Keratinocyte (primary cell): ENCODE results near the gene TRPM1. TPM values are rescaled to one million over a fixed set of nuclear protein-coding genes. Genes with fewer than 3 reads are reported as not detected.

ENCODE experiments used
- DNase-seq: peaks from one replicate; pipeline ENCODE4 v3.0.0-alpha.2; 2011; ENCODE audit warnings: low read depth, missing footprints, low spot score
- FAIRE-seq: peaks from 2 replicates; lab custom pipeline; 2011; peaks lifted over from hg19 to GRCh38; lab: Jason Lieb, UNC
- H2AFZ ChIP-seq: 2 replicates; pipeline ENCODE4 v1.6.0; 2012; ENCODE audit warnings: low read length, control low read depth, inconsistent platforms; ENCODE audit not compliant: control insufficient read depth
- H3K27ac ChIP-seq: 2 replicates; pipeline ENCODE4 v1.5.1; 2011; ENCODE audit warnings: low read length; ENCODE audit not compliant: control insufficient read depth, insufficient read depth
- H3K27me3 ChIP-seq: 3 replicates; pipeline ENCODE4 v1.6.0; 2011; ENCODE audit warnings: low read length; ENCODE audit not compliant: control insufficient read depth, insufficient read depth; ENCODE audit errors: extremely low read depth
- H3K36me3 ChIP-seq, 2 experiments: 2 replicates in 1 of 2; 3 replicates in 1 of 2; pipeline ENCODE4 v1.5.1; 2011; ENCODE audit warnings: low read length in 2 of 2, mild to moderate bottlenecking in 1 of 2; ENCODE audit not compliant: control insufficient read depth in 2 of 2, insufficient read depth in 2 of 2; ENCODE audit errors: extremely low read depth in 1 of 2
- H3K4me1 ChIP-seq: 3 replicates; pipeline ENCODE4 v1.5.1; 2011; ENCODE audit warnings: low read length; ENCODE audit not compliant: control insufficient read depth, insufficient read depth; ENCODE audit errors: extremely low read depth
- H3K4me2 ChIP-seq: 3 replicates; pipeline ENCODE4 v1.6.0; 2011; ENCODE audit warnings: low read depth, low read length; ENCODE audit not compliant: control insufficient read depth, insufficient read depth; ENCODE audit errors: extremely low read depth
- H3K4me3 ChIP-seq, 3 experiments: fragments of 200-600 bp in 1 of 3; sonication (generic) in 1 of 3; 2 replicates in 2 of 3; 3 replicates in 1 of 3; pipeline ENCODE4 v1.5.1; 2011 to 2016; ENCODE audit warnings: low read length in 3 of 3, mild to moderate bottlenecking in 3 of 3, control low read depth in 2 of 3, inconsistent platforms in 1 of 3, low read depth in 1 of 3, mixed read lengths in 1 of 3, mixed run types in 1 of 3, moderate library complexity in 1 of 3; ENCODE audit not compliant: control insufficient read depth in 2 of 3, insufficient read depth in 2 of 3; ENCODE audit errors: extremely low read depth in 1 of 3
- H3K79me2 ChIP-seq: 2 replicates; pipeline ENCODE4 v1.6.0; 2012; ENCODE audit warnings: low read length; ENCODE audit not compliant: control insufficient read depth, insufficient read depth
- H3K9ac ChIP-seq: 3 replicates; pipeline ENCODE4 v1.6.0; 2011; ENCODE audit warnings: low read length; ENCODE audit not compliant: control insufficient read depth, insufficient read depth; ENCODE audit errors: extremely low read depth
- H3K9me1 ChIP-seq: 3 replicates; pipeline ENCODE4 v1.6.0; 2011; ENCODE audit warnings: low read length; ENCODE audit not compliant: control insufficient read depth, insufficient read depth; ENCODE audit errors: extremely low read depth
- H3K9me3 ChIP-seq: 2 replicates; pipeline ENCODE4 v1.5.1; 2012; ENCODE audit warnings: low read depth, low read length; ENCODE audit not compliant: control insufficient read depth
- H4K20me1 ChIP-seq: 3 replicates; pipeline ENCODE4 v1.6.0; 2011; ENCODE audit warnings: low read length; ENCODE audit not compliant: control insufficient read depth, insufficient read depth; ENCODE audit errors: extremely low read depth
- CTCF ChIP-seq, 3 experiments: IDR thresholded peaks in 1 of 3; conservative IDR thresholded peaks in 1 of 3; optimal IDR thresholded peaks in 1 of 3; 2 replicates in 2 of 3; 3 replicates in 1 of 3; pipeline versions ENCODE3 to v1.5.1; 2011; ENCODE audit warnings: low read length in 3 of 3, mild to moderate bottlenecking in 3 of 3, moderate library complexity in 2 of 3, control low read depth in 1 of 3, inconsistent platforms in 1 of 3; ENCODE audit not compliant: insufficient read depth in 2 of 3; ENCODE audit errors: extremely low read depth in 1 of 3
- EZH2 ChIP-seq: IDR thresholded peaks from one replicate; pipeline ENCODE4 v1.6.1; 2012; ENCODE audit warnings: inconsistent platforms, mild to moderate bottlenecking, low read length, moderate library complexity
- dilution Hi-C: fragments of 300-500 bp; cut with MboI; formaldehyde crosslinking; loops from one replicate; pipeline ENCODE4 v1.7.0; 2020; ENCODE audit warnings: low sequenced_read_pairs; ENCODE audit not compliant: extremely low pct_ligation_motif_present
- polyA plus RNA-seq, 5 experiments: library from polyadenylated mRNA; depleted of rRNA in 3 of 5; stranded (reverse) in 3 of 5; stranded (forward) in 1 of 5; unstranded in 1 of 5; fragments of >200 nt; gene quantifications; 1 replicate in 1 of 5; 2 replicates in 3 of 5; 3 replicates in 1 of 5; pipeline versions ENCODE4 v1.2.1 to v1.2.3, GENCODE V29; 2011 to 2012; ENCODE audit warnings: missing spikeins in 2 of 5, low read depth in 1 of 5, low replicate concordance in 1 of 5

TRPM1 gene
- polyA plus RNA-seq, 1 donor (not counting 4 experiments of a cell fraction or from before 2014, with no cell fraction given): 0.17 TPM

GRCh38 chr15:31040611-31041010 lies 60.9 kb downstream of the TRPM1 start:
- dilution Hi-C loops: no loop called here
- FAIRE-seq (no peak), DNase-seq (no peak)

GRCh38 chr15:31039961-31040360 lies 61.6 kb downstream of the TRPM1 start:
- no peak for FAIRE-seq
- Histone ChIP-seq H3K36me3 (no peaks in the 10 kb centered on the region), H3K4me1 (no peaks in the 10 kb centered on the region), H3K9ac (no peak overlapping the region), H3K27me3 (no peaks in the 10 kb centered on the region), H4K20me1 (no peaks in the 10 kb centered on the region), H3K9me1 (no peaks in the 10 kb centered on the region), H3K79me2 (no peaks in the 10 kb centered on the region), H3K9me3 (no peaks in the 10 kb centered on the region), H3K27ac (no peak overlapping the region), H3K4me3 (no peak overlapping the region), H2AFZ (no peak overlapping the region), H3K4me2 (no peak overlapping the region)
- no peak for DNase-seq
- dilution Hi-C loops: no loop called here
- TF ChIP-seq EZH2: no peak
- no peak for TF ChIP-seq CTCF (optimal IDR thresholded peaks at IDR 0.05 in 1 of 3, IDR thresholded peaks at IDR 0.05 in 1 of 3, conservative IDR thresholded peaks at IDR 0.05 in 1 of 3; ENCODE audit: extremely low read depth in 1 of 3, insufficient read depth in 2 of 3, low read length in 3 of 3)

More at GRCh38 chr15:31040611-31041010, 60.9 kb downstream of the TRPM1 start:
- H3K9me1 ChIP-seq: no peaks in the 10 kb centered on the region
- H3K4me2 ChIP-seq: no peak overlapping the region
- no peaks in the 10 kb centered on the region for H3K36me3 ChIP-seq
- H3K79me2 ChIP-seq: no peaks in the 10 kb centered on the region
- H3K27ac ChIP-seq: no peak overlapping the region
- TF ChIP-seq CTCF (optimal IDR thresholded peaks at IDR 0.05 in 1 of 3, IDR thresholded peaks at IDR 0.05 in 1 of 3, conservative IDR thresholded peaks at IDR 0.05 in 1 of 3; ENCODE audit: extremely low read depth in 1 of 3, insufficient read depth in 2 of 3, low read length in 3 of 3): no peak
- no peak for TF ChIP-seq EZH2
- no peaks in the 10 kb centered on the region for H3K4me1 ChIP-seq
- H2AFZ ChIP-seq: no peak overlapping the region
- no peaks in the 10 kb centered on the region for H3K27me3 ChIP-seq
- no peak overlapping the region for H3K9ac ChIP-seq
- no peak overlapping the region for H3K4me3 ChIP-seq
- H4K20me1 ChIP-seq: no peaks in the 10 kb centered on the region
- H3K9me3 ChIP-seq: no peaks in the 10 kb centered on the region
